GM23338 (cell line): ENCODE results near the gene PAK1. TPM values are rescaled to one million over a fixed set of nuclear protein-coding genes. Genes with fewer than 3 reads are reported as not detected.

Source experiments
- ATAC-seq: fragments of 200-7000 bp; cut with Tn5 transposase; 3 replicates; pipeline ENCODE4 v1.9.1; 2020
- DNase-seq: peaks from one replicate; pipeline ENCODE4 v3.0.0-alpha.2; 2015; ENCODE audit warnings: low spot score
- H2AFZ ChIP-seq: fragments of 200-600 bp; sonication (generic); 2 replicates; pipeline ENCODE4 v1.8.0; 2016; ENCODE audit warnings: antibody characterized with exemption, mild to moderate bottlenecking, moderate library complexity
- H3F3A ChIP-seq: fragments of 200-600 bp; sonication (generic); replicated peaks from 2 replicates; pipeline ENCODE4 v1.8.0; 2017; ENCODE audit warnings: antibody characterized with exemption, mixed run types, low read depth
- H3K27ac ChIP-seq: fragments of 200-600 bp; sonication (generic); 2 replicates; pipeline ENCODE4 v1.6.1; 2016; ENCODE audit warnings: low read depth
- H3K27me3 ChIP-seq: fragments of 200-600 bp; sonication (generic); 2 replicates; pipeline ENCODE4 v1.8.0; 2016; ENCODE audit warnings: mild to moderate bottlenecking, mixed run types, moderate library complexity; ENCODE audit not compliant: insufficient read depth
- H3K36me3 ChIP-seq: fragments of 200-600 bp; sonication (generic); 2 replicates; pipeline ENCODE4 v1.8.0; 2016; ENCODE audit warnings: mild to moderate bottlenecking; ENCODE audit not compliant: insufficient read depth
- H3K4me1 ChIP-seq: fragments of 200-600 bp; sonication (generic); 2 replicates; pipeline ENCODE4 v1.8.0; 2016; ENCODE audit warnings: mild to moderate bottlenecking, moderate library complexity; ENCODE audit not compliant: insufficient read depth
- H3K4me2 ChIP-seq: fragments of 200-600 bp; sonication (generic); 2 replicates; pipeline ENCODE4 v1.7.1; 2017; ENCODE audit warnings: mixed run types
- H3K4me3 ChIP-seq: fragments of 200-600 bp; sonication (generic); 2 replicates; pipeline ENCODE4 v1.6.1; 2016; ENCODE audit warnings: mixed run types
- H3K79me2 ChIP-seq: fragments of 200-600 bp; sonication (generic); replicated peaks from 2 replicates; pipeline ENCODE4 v1.8.0; 2017; ENCODE audit warnings: mild to moderate bottlenecking; ENCODE audit not compliant: insufficient read depth
- H3K9me2 ChIP-seq: fragments of 200-600 bp; sonication (generic); 2 replicates; pipeline ENCODE4 v1.8.0; 2017; ENCODE audit not compliant: insufficient read depth
- H4K20me1 ChIP-seq: fragments of 200-600 bp; sonication (generic); replicated peaks from 2 replicates; pipeline ENCODE4 v1.8.0; 2017; ENCODE audit warnings: mild to moderate bottlenecking; ENCODE audit not compliant: insufficient read depth
- H3K27ac Mint-ChIP-seq: 2 replicates; pipeline ENCODE4 v1.8.0; 2020; ENCODE audit warnings: inconsistent platforms, mild to moderate bottlenecking, moderate library complexity, mixed read lengths
- H3K27me3 Mint-ChIP-seq: 3 replicates; pipeline ENCODE4 v1.8.0; 2022; ENCODE audit warnings: low read depth, mild to moderate bottlenecking, moderate library complexity, mixed read lengths, inconsistent platforms; ENCODE audit not compliant: insufficient read depth, poor library complexity
- H3K36me3 Mint-ChIP-seq: 3 replicates; pipeline ENCODE4 v1.8.0; 2021; ENCODE audit warnings: low read depth, mild to moderate bottlenecking, inconsistent platforms, moderate library complexity, mixed read lengths
- H3K4me1 Mint-ChIP-seq: 3 replicates; pipeline ENCODE4 v1.8.0; 2020; ENCODE audit warnings: mild to moderate bottlenecking, inconsistent platforms, mixed read lengths
- H3K4me3 Mint-ChIP-seq: 3 replicates; pipeline ENCODE4 v1.8.0; 2021; ENCODE audit warnings: moderate library complexity, mild to moderate bottlenecking, inconsistent platforms, mixed read lengths
- H3K9me3 Mint-ChIP-seq: 3 replicates; pipeline ENCODE4 v1.8.0; 2020; ENCODE audit warnings: moderate library complexity, mild to moderate bottlenecking, inconsistent platforms, mixed read lengths
- CREB1 ChIP-seq: fragments of 250-450 bp; sonication (Bioruptor Pico); IDR thresholded peaks from 2 replicates; pipeline ENCODE4 v1.5.0; 2020; ENCODE audit warnings: low read depth, mild to moderate bottlenecking, moderate library complexity
- EZH2 ChIP-seq: fragments of 200-600 bp; sonication (generic); IDR thresholded peaks from one replicate; pipeline ENCODE4 v1.8.0; 2017; ENCODE audit warnings: antibody characterized with exemption, mild to moderate bottlenecking, low read depth; ENCODE audit not compliant: unreplicated experiment
- JUNB ChIP-seq: IDR thresholded peaks from one replicate; pipeline ENCODE4 v1.6.1; 2016; ENCODE audit warnings: antibody characterized with exemption; ENCODE audit not compliant: unreplicated experiment
- NANOG ChIP-seq: IDR thresholded peaks from 2 replicates; pipeline ENCODE4 v1.6.1; 2016; ENCODE audit warnings: antibody characterized with exemption, borderline replicate concordance
- STAT1 ChIP-seq: IDR thresholded peaks from one replicate; pipeline ENCODE4 v1.6.1; 2016; ENCODE audit warnings: antibody characterized with exemption; ENCODE audit not compliant: unreplicated experiment
- ZNF114 ChIP-seq: fragments of 250-450 bp; sonication (Bioruptor Pico); IDR thresholded peaks from 2 replicates; pipeline ENCODE4 v1.5.0; 2020; ENCODE audit warnings: mild to moderate bottlenecking, moderate library complexity
- polyA plus RNA-seq: library from polyadenylated mRNA; unstranded; fragments of >200 nt; fragmentation: Nextera tagmentation; extraction: Ambion mirVana; gene quantifications from 2 replicates; pipeline ENCODE4 v1.2.1, GENCODE V29; 2016
- total RNA-seq: library from RNA; depleted of rRNA; stranded (reverse); fragments of >200 nt; shearing (Covaris generic); gene quantifications from 2 replicates; pipeline ENCODE4 v1.2.3, GENCODE V29; 2014
- TF ChIP-seq, protein P1 (sequence below): IDR thresholded peaks from 2 replicates; pipeline ENCODE4 v1.6.1; 2016; ENCODE audit warnings: antibody characterized with exemption
- TF ChIP-seq, protein P2 (sequence below), 2 experiments: fragments of 200-600 bp in 1 of 2; sonication (generic) in 1 of 2; conservative IDR thresholded peaks; 2 replicates each; pipeline versions ENCODE4 v1.5.1 to v1.6.1; 2016 to 2017; ENCODE audit warnings: antibody characterized with exemption in 2 of 2, low read depth in 2 of 2, mild to moderate bottlenecking in 2 of 2, moderate library complexity in 1 of 2

The PAK1 gene
- total and polyA plus RNA-seq, 2 experiments from 2014 or later, result 102 to 175 TPM

DNA sequence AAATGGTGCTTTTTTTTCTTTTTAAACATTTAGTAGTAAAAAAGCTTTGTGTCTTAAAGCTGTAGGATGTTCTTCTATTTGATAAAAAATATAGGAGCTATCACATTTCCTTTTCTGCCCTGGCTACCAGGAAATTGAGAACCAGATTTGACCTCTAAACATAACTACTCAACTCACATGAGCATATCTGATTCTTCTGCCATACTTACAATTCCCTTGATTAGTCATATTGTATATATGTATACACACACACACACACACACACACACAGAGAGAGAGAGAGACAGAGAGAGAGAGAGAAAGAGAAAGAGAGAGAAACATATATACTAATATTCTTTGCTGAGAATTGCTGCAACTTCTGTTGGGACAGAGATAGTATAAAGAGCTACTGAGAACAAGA lies 149.4 kb downstream of the PAK1 start:
- no peak overlapping the region for H3K4me2 ChIP-seq
- Mint-ChIP-seq H3K36me3 (peaks cover 39% of the 10 kb centered on the region), H3K27ac (no peak overlapping the region), H3K9me3 (no peaks in the 10 kb centered on the region), H3K4me3 (no peak overlapping the region), H3K4me1 (no peaks in the 10 kb centered on the region), H3K27me3 (peaks cover 6% of the 10 kb centered on the region)
- no peaks in the 10 kb centered on the region for H3F3A ChIP-seq
- peaks cover 6% of the 10 kb centered on the region; the same call in 1 of the 2 replicates for H4K20me1 ChIP-seq
- peaks cover 25% of the 10 kb centered on the region for H3K79me2 ChIP-seq
- no peak for TF ChIP-seq NANOG
- TF ChIP-seq, protein P1, sequence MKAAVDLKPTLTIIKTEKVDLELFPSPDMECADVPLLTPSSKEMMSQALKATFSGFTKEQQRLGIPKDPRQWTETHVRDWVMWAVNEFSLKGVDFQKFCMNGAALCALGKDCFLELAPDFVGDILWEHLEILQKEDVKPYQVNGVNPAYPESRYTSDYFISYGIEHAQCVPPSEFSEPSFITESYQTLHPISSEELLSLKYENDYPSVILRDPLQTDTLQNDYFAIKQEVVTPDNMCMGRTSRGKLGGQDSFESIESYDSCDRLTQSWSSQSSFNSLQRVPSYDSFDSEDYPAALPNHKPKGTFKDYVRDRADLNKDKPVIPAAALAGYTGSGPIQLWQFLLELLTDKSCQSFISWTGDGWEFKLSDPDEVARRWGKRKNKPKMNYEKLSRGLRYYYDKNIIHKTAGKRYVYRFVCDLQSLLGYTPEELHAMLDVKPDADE, result no peak
- TF ChIP-seq, protein P2, sequence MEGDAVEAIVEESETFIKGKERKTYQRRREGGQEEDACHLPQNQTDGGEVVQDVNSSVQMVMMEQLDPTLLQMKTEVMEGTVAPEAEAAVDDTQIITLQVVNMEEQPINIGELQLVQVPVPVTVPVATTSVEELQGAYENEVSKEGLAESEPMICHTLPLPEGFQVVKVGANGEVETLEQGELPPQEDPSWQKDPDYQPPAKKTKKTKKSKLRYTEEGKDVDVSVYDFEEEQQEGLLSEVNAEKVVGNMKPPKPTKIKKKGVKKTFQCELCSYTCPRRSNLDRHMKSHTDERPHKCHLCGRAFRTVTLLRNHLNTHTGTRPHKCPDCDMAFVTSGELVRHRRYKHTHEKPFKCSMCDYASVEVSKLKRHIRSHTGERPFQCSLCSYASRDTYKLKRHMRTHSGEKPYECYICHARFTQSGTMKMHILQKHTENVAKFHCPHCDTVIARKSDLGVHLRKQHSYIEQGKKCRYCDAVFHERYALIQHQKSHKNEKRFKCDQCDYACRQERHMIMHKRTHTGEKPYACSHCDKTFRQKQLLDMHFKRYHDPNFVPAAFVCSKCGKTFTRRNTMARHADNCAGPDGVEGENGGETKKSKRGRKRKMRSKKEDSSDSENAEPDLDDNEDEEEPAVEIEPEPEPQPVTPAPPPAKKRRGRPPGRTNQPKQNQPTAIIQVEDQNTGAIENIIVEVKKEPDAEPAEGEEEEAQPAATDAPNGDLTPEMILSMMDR (conservative IDR thresholded peaks at IDR 0.05; ENCODE audit: low read depth in 2 of 2), result no peak
- peaks cover 7% of the 10 kb centered on the region; the same call in 1 of the 2 replicates for H3K9me2 ChIP-seq
- no peak overlapping the region for H3K4me3 ChIP-seq
- peaks cover 41% of the 10 kb centered on the region for H3K36me3 ChIP-seq
- DNase-seq, result no peak
- H3K27me3 ChIP-seq, result no peaks in the 10 kb centered on the region
- H3K27ac ChIP-seq, result no peak overlapping the region
- ATAC-seq, result no peak
- H2AFZ ChIP-seq, result no peak overlapping the region
- no peaks in the 10 kb centered on the region for H3K4me1 ChIP-seq

DNA sequence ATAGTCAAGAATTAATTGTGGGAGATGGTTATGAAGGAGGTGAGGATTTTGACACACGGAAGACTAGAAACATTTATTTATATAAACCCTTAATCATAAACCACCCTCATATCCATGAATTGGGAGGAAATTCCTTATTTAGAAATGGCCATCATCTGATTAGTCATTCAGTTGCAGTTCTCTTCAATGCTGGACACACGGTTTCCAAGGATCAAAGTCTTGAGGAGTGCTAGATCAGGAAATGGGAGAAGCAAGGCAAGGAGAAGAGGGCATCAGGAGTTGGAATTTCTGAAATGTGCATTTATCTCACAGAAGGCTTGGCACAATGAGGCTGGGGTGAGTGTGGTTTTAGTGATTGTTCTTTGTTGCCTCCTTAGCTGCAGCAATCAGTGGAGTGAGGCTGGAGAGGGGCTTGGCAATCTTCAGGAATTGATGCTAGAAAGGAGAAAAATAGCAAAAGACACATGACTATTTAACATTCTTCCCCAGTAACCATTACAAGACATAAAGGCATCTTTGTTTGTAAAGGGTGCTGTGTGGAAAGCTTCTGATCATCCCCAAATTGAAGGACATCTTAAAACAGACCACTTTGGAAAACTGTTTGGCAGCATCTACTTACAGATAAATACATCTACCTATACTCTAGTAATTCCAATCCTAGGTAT lies 150.8 kb downstream of the PAK1 start:
- no peak for ATAC-seq
- Mint-ChIP-seq H3K9me3 (no peaks in the 10 kb centered on the region), H3K27me3 (peaks cover 8% of the 10 kb centered on the region)

More for the DNA sequence above, 150.8 kb downstream of the PAK1 start:
- Mint-ChIP-seq H3K36me3 (peaks cover 33% of the 10 kb centered on the region), H3K4me3 (no peak overlapping the region), H3K4me1 (no peaks in the 10 kb centered on the region), H3K27ac (no peak overlapping the region)
- no peak for DNase-seq
- TF ChIP-seq NANOG (no peak), EZH2 (no peak), STAT1 (no peak), JUNB (no peak), CREB1 (CRISPR knock-in tag) (no peak), ZNF114 (CRISPR knock-in tag) (no peak)
- TF ChIP-seq, protein P1, result no peak
- H3K4me2 ChIP-seq, result no peak overlapping the region
- H3K27me3 ChIP-seq, result no peaks in the 10 kb centered on the region
- peaks cover 6% of the 10 kb centered on the region; the same call in 1 of the 2 replicates for H4K20me1 ChIP-seq
- H3F3A ChIP-seq, result no peaks in the 10 kb centered on the region
- peaks cover 9% of the 10 kb centered on the region; the same call in 1 of the 2 replicates for H3K9me2 ChIP-seq
- H3K27ac ChIP-seq, result no peak overlapping the region
- no peak overlapping the region for H3K4me3 ChIP-seq
- H3K79me2 ChIP-seq, result peaks cover 11% of the 10 kb centered on the region; the same call in 1 of the 2 replicates
- H2AFZ ChIP-seq, result no peak overlapping the region
- no peaks in the 10 kb centered on the region for H3K4me1 ChIP-seq
- peaks cover 41% of the 10 kb centered on the region for H3K36me3 ChIP-seq
